WTC11 (cell line): ENCODE results near the gene KRTAP5-7. TPM values are rescaled to one million over a fixed set of nuclear protein-coding genes. Genes with fewer than 3 reads are reported as not detected.

Experiments
- ATAC-seq: fragments of 200-7000 bp; cut with Tn5 transposase; 2 replicates; pipeline ENCODE4 v1.10.0; 2021; ENCODE audit warnings: mild to moderate bottlenecking, moderate library complexity
- CTCF ChIA-PET: fragments of 300-600 bp; sonication (Branson Sonifier 250); formaldehyde crosslinking; loops from one replicate; lab custom pipeline; 2021; ENCODE audit warnings: antibody characterized with exemption; lab: Charles Lee
- POLR2A ChIA-PET: fragments of 350-600 bp; sonication (Branson Sonifier 250); formaldehyde crosslinking; loops from one replicate; lab custom pipeline; 2021; ENCODE audit warnings: antibody characterized with exemption; lab: Charles Lee
- DNase-seq: peaks from one replicate; pipeline ENCODE4 v3.0.0; 2021; ENCODE audit warnings: low spot score
- H3K27ac Mint-ChIP-seq: 2 replicates; pipeline ENCODE4 v1.8.0; 2021; ENCODE audit warnings: mixed read lengths
- H3K27me3 Mint-ChIP-seq: 2 replicates; pipeline ENCODE4 v1.8.0; 2021; ENCODE audit warnings: low read depth, mild to moderate bottlenecking, moderate library complexity, mixed read lengths
- H3K36me3 Mint-ChIP-seq: 2 replicates; pipeline ENCODE4 v1.8.0; 2021; ENCODE audit warnings: mixed read lengths
- H3K4me1 Mint-ChIP-seq: 2 replicates; pipeline ENCODE4 v1.8.0; 2022; ENCODE audit warnings: mixed read lengths
- H3K4me3 Mint-ChIP-seq: 2 replicates; pipeline ENCODE4 v1.8.0; 2021; ENCODE audit warnings: mild to moderate bottlenecking, moderate library complexity, mixed read lengths
- H3K9me3 Mint-ChIP-seq: 2 replicates; pipeline ENCODE4 v1.8.0; 2021; ENCODE audit warnings: mixed read lengths
- E2F1 ChIP-seq: sonication (generic); formaldehyde crosslinking; IDR thresholded peaks from 2 replicates; pipeline ENCODE4 v1.8.0; 2022; ENCODE audit warnings: mild to moderate bottlenecking, missing genetic modification reagents
- EMX1 ChIP-seq: fragments of 250-450 bp; sonication (Bioruptor Pico); IDR thresholded peaks from 2 replicates; pipeline ENCODE4 v1.8.0; 2021; ENCODE audit warnings: mild to moderate bottlenecking
- GTF2I ChIP-seq: fragments of 250-450 bp; sonication (Bioruptor Pico); conservative IDR thresholded peaks from 2 replicates; pipeline ENCODE4 v1.4.0; 2021; ENCODE audit warnings: mild to moderate bottlenecking
- IRF2 ChIP-seq: sonication (generic); formaldehyde crosslinking; IDR thresholded peaks from 2 replicates; pipeline ENCODE4 v1.8.0; 2022; ENCODE audit warnings: low read depth, missing genetic modification reagents, borderline replicate concordance
- MYBL2 ChIP-seq: sonication (generic); formaldehyde crosslinking; IDR thresholded peaks from 2 replicates; pipeline ENCODE4 v1.8.1; 2023; ENCODE audit warnings: mild to moderate bottlenecking, moderate library complexity, missing genetic modification reagents
- NR1H2 ChIP-seq: sonication (generic); formaldehyde crosslinking; IDR thresholded peaks from 2 replicates; pipeline ENCODE4 v1.9.0; 2021; ENCODE audit warnings: mild to moderate bottlenecking, moderate library complexity, missing genetic modification reagents
- OVOL2 ChIP-seq: fragments of 250-450 bp; sonication (Bioruptor Pico); IDR thresholded peaks from 2 replicates; pipeline ENCODE4 v1.9.0; 2021; ENCODE audit warnings: mild to moderate bottlenecking, borderline replicate concordance
- SMAD4 ChIP-seq: sonication (generic); formaldehyde crosslinking; IDR thresholded peaks from 2 replicates; pipeline ENCODE4 v1.8.0; 2022; ENCODE audit warnings: mild to moderate bottlenecking, missing genetic modification reagents
- USF2 ChIP-seq: sonication (generic); formaldehyde crosslinking; IDR thresholded peaks from 2 replicates; pipeline ENCODE4 v1.8.1; 2023; ENCODE audit warnings: mild to moderate bottlenecking, missing genetic modification reagents, moderate library complexity
- ZNF219 ChIP-seq: sonication (generic); formaldehyde crosslinking; IDR thresholded peaks from 2 replicates; pipeline ENCODE4 v1.8.0; 2023; ENCODE audit warnings: missing genetic modification reagents, mild to moderate bottlenecking, borderline replicate concordance
- ZNF232 ChIP-seq: sonication (generic); formaldehyde crosslinking; IDR thresholded peaks from 2 replicates; pipeline ENCODE4 v1.8.0; 2022; ENCODE audit warnings: mild to moderate bottlenecking, missing genetic modification reagents
- ZNF263 ChIP-seq: sonication (generic); formaldehyde crosslinking; IDR thresholded peaks from 2 replicates; pipeline ENCODE4 v1.8.1; 2022; ENCODE audit warnings: low read depth, mild to moderate bottlenecking, moderate library complexity, missing genetic modification reagents
- total RNA-seq: library from RNA; stranded (reverse); gene quantifications from 3 replicates; pipeline ENCODE4 v1.2.3, GENCODE V29; 2021
- TF ChIP-seq, protein P1 (sequence below): sonication (generic); formaldehyde crosslinking; IDR thresholded peaks from 2 replicates; pipeline ENCODE4 v1.8.0; 2023; ENCODE audit warnings: missing genetic modification reagents
- TF ChIP-seq, protein P2 (sequence below): sonication (generic); formaldehyde crosslinking; IDR thresholded peaks from 2 replicates; pipeline ENCODE4 v1.8.0; 2022; ENCODE audit warnings: missing genetic modification reagents
- TF ChIP-seq, protein P3 (sequence below): sonication (generic); formaldehyde crosslinking; IDR thresholded peaks from 2 replicates; pipeline ENCODE4 v1.8.1; 2023; ENCODE audit warnings: mild to moderate bottlenecking, missing genetic modification reagents, moderate library complexity
- TF ChIP-seq, protein P4 (sequence below): sonication (generic); formaldehyde crosslinking; IDR thresholded peaks from 2 replicates; pipeline ENCODE4 v1.8.1; 2022; ENCODE audit warnings: low read depth, missing genetic modification reagents, borderline replicate concordance
- TF ChIP-seq, protein P5 (sequence below): fragments of 200-600 bp; IDR thresholded peaks from 2 replicates; pipeline ENCODE4 v1.8.0; 2022; ENCODE audit warnings: antibody characterized with exemption

Gene KRTAP5-7
- total RNA-seq, 1 experiment from 2014 or later = 0.11 TPM

DNA sequence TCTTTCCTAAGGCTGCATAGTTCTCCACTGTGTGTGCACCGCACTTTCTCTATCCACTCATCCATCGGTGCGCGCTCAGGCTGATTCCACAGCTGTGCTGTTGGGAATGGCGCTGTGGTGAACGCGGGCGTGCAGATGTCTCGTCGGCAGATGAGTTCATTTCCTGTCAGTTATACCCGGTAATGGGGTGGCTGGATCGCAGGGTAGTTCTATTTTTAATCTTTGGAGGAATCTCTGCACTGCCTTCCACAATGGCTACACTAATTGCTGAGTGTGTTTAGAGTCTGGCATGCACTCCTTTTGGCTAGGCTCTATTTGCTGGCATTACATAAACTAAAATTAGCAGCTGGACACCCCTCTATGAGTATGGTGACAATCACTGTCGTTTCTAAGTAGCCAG lies 27.9 kb upstream of the KRTAP5-7 start (continued):
- TF ChIP-seq, protein P1, sequence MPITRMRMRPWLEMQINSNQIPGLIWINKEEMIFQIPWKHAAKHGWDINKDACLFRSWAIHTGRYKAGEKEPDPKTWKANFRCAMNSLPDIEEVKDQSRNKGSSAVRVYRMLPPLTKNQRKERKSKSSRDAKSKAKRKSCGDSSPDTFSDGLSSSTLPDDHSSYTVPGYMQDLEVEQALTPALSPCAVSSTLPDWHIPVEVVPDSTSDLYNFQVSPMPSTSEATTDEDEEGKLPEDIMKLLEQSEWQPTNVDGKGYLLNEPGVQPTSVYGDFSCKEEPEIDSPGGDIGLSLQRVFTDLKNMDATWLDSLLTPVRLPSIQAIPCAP = no peak
- TF ChIP-seq, protein P2, sequence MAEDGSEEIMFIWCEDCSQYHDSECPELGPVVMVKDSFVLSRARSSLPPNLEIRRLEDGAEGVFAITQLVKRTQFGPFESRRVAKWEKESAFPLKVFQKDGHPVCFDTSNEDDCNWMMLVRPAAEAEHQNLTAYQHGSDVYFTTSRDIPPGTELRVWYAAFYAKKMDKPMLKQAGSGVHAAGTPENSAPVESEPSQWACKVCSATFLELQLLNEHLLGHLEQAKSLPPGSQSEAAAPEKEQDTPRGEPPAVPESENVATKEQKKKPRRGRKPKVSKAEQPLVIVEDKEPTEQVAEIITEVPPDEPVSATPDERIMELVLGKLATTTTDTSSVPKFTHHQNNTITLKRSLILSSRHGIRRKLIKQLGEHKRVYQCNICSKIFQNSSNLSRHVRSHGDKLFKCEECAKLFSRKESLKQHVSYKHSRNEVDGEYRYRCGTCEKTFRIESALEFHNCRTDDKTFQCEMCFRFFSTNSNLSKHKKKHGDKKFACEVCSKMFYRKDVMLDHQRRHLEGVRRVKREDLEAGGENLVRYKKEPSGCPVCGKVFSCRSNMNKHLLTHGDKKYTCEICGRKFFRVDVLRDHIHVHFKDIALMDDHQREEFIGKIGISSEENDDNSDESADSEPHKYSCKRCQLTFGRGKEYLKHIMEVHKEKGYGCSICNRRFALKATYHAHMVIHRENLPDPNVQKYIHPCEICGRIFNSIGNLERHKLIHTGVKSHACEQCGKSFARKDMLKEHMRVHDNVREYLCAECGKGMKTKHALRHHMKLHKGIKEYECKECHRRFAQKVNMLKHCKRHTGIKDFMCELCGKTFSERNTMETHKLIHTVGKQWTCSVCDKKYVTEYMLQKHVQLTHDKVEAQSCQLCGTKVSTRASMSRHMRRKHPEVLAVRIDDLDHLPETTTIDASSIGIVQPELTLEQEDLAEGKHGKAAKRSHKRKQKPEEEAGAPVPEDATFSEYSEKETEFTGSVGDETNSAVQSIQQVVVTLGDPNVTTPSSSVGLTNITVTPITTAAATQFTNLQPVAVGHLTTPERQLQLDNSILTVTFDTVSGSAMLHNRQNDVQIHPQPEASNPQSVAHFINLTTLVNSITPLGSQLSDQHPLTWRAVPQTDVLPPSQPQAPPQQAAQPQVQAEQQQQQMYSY (CRISPR knock-in tag) = no peak
- TF ChIP-seq IRF2 (CRISPR knock-in tag) (no peak), USF2 (CRISPR knock-in tag) (no peak), NR1H2 (CRISPR knock-in tag) (no peak)
- TF ChIP-seq, protein P3, sequence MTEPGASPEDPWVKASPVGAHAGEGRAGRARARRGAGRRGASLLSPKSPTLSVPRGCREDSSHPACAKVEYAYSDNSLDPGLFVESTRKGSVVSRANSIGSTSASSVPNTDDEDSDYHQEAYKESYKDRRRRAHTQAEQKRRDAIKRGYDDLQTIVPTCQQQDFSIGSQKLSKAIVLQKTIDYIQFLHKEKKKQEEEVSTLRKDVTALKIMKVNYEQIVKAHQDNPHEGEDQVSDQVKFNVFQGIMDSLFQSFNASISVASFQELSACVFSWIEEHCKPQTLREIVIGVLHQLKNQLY (CRISPR knock-in tag) = no peak
- TF ChIP-seq, protein P4, sequence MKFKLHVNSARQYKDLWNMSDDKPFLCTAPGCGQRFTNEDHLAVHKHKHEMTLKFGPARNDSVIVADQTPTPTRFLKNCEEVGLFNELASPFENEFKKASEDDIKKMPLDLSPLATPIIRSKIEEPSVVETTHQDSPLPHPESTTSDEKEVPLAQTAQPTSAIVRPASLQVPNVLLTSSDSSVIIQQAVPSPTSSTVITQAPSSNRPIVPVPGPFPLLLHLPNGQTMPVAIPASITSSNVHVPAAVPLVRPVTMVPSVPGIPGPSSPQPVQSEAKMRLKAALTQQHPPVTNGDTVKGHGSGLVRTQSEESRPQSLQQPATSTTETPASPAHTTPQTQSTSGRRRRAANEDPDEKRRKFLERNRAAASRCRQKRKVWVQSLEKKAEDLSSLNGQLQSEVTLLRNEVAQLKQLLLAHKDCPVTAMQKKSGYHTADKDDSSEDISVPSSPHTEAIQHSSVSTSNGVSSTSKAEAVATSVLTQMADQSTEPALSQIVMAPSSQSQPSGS (CRISPR knock-in tag) = no peak
- TF ChIP-seq, all 79 proteins: peak for 0

- DNase-seq (no peak), ATAC-seq (no peak)
- TF ChIP-seq, protein P2 (CRISPR knock-in tag) = no peak
- TF ChIP-seq IRF2 (CRISPR knock-in tag) (no peak), GTF2I (no peak), ZNF232 (CRISPR knock-in tag) (no peak)
- H3K27me3 Mint-ChIP-seq = no peaks in the 10 kb centered on the region
- no peak overlapping the region for H3K27ac Mint-ChIP-seq
- no peaks in the 10 kb centered on the region for H3K9me3 Mint-ChIP-seq
- H3K4me3 Mint-ChIP-seq = no peak overlapping the region
- H3K4me1 Mint-ChIP-seq = peaks cover 6% of the 10 kb centered on the region
- CTCF ChIA-PET = no interaction called here
- POLR2A ChIA-PET = no interaction called here
- peaks cover 44% of the 10 kb centered on the region for H3K36me3 Mint-ChIP-seq
Observed at GRCh38 chr11:71499546-71499945, 27.5 kb upstream of the KRTAP5-7 start.

GRCh38 chr11:71500601-71501021 lies 26.5 kb upstream of the KRTAP5-7 start:
- no peak overlapping the region for H3K27ac Mint-ChIP-seq
- no peak for TF ChIP-seq ZNF263 (CRISPR knock-in tag)
- no peak for TF ChIP-seq EMX1 (CRISPR knock-in tag)
- TF ChIP-seq OVOL2 = no peak
- TF ChIP-seq ZNF219 = no peak
- TF ChIP-seq E2F1 = no peak
- TF ChIP-seq, protein P3 (CRISPR knock-in tag) = no peak
- TF ChIP-seq, protein P5, sequence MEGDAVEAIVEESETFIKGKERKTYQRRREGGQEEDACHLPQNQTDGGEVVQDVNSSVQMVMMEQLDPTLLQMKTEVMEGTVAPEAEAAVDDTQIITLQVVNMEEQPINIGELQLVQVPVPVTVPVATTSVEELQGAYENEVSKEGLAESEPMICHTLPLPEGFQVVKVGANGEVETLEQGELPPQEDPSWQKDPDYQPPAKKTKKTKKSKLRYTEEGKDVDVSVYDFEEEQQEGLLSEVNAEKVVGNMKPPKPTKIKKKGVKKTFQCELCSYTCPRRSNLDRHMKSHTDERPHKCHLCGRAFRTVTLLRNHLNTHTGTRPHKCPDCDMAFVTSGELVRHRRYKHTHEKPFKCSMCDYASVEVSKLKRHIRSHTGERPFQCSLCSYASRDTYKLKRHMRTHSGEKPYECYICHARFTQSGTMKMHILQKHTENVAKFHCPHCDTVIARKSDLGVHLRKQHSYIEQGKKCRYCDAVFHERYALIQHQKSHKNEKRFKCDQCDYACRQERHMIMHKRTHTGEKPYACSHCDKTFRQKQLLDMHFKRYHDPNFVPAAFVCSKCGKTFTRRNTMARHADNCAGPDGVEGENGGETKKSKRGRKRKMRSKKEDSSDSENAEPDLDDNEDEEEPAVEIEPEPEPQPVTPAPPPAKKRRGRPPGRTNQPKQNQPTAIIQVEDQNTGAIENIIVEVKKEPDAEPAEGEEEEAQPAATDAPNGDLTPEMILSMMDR = no peak
- TF ChIP-seq SMAD4 (CRISPR knock-in tag) = no peak
- TF ChIP-seq MYBL2 = no peak

More at GRCh38 chr11:71500601-71501021, 26.5 kb upstream of the KRTAP5-7 start:
- ATAC-seq (no peak), DNase-seq (no peak)
- CTCF ChIA-PET = no interaction called here
- no peaks in the 10 kb centered on the region for H3K9me3 Mint-ChIP-seq
- H3K36me3 Mint-ChIP-seq = peaks cover 37% of the 10 kb centered on the region
- H3K27me3 Mint-ChIP-seq = no peaks in the 10 kb centered on the region
- no peak overlapping the region for H3K4me3 Mint-ChIP-seq
- peaks cover 16% of the 10 kb centered on the region for H3K4me1 Mint-ChIP-seq
- POLR2A ChIA-PET = no interaction called here
